Occipital lobe (tissue), 2 donors: Measurements from ENCODE around the gene ZC2HC1B. TPM values are rescaled to one million over a fixed set of nuclear protein-coding genes. Genes with fewer than 3 reads are reported as not detected.
"Not testable (repeated sequence)": the region's sequence is repeated elsewhere in the genome, so short reads cannot be mapped to it uniquely, and the experiment has no call there.

Experiments
- DNase-seq: peaks from one replicate; lab custom pipeline; 2025; lab: John Stamatoyannopoulos, UW
- total RNA-seq: library from RNA; depleted of rRNA; stranded (reverse); fragments of >200 nt; gene quantifications from one replicate; pipeline ENCODE4 v1.2.3, GENCODE V29; 2014

The ZC2HC1B gene
- total RNA-seq, 1 donor from 2014 or later, result 0.31 TPM

- DNase-seq, result not testable (repeated sequence)
Observed at GRCh38 chr6:143868808-143869207, 4.5 kb downstream of the ZC2HC1B start.

- DNase-seq, result not testable (repeated sequence)
Observed at GRCh38 chr6:143871202-143871730, 7.0 kb downstream of the ZC2HC1B start.

GRCh38 chr6:143872201-143872600 lies 7.9 kb downstream of the ZC2HC1B start:
- DNase-seq, result no peak

- not testable (repeated sequence) for DNase-seq
Observed at GRCh38 chr6:143873600-143873999, 9.3 kb downstream of the ZC2HC1B start.

DNA sequence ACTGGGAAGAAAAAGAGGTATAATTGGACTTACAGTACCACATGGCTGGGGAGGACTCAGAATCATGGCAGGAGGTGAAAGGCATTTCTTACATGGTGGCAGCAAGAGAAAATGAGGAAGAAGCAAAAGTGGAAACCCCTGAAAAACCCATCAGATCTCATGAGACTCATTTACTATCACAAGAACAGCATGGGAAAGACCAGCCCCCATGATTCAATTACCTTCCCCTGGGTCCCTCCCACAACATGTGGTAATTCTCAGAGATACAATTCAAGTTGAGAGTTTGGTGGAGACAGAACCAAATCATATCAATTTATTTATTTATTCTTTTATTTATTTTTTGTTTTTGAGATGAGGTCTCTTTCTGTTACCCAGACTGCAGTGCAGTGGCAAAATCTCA lies 10.2 kb downstream of the ZC2HC1B start:
- DNase-seq, result not testable (repeated sequence)

DNA sequence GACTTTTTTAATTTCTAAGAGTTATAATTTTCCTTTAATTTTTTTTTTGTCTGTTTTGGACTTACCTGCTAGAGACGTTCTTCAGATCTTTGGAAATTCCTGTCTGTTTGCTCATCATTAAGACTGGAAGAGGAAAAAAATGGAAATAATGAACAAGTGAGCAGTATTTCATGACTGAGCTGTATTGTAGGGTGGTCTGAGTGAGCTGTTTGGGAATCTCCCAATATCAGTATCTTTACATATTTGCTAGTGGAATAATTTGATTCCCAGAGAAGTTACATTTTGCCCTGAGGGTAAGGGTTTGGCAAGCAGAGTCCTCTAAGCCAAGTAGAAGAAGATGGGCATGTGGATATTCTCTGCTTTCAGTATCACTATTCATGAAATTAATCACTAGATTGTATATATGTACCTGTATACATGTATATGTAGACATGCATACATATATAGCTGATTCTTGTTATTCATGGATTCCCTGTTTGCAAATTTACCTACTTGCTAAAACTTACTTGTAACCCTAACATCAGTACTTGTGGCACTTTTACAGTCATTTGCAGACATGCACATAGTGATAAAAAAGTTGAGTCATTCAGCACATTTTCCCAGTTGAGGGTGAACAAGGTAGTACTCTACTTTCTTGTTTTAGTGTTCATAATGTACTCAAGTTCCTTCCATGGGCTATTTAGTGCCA lies 13.5 kb downstream of the ZC2HC1B start:
- DNase-seq, result no peak

DNA sequence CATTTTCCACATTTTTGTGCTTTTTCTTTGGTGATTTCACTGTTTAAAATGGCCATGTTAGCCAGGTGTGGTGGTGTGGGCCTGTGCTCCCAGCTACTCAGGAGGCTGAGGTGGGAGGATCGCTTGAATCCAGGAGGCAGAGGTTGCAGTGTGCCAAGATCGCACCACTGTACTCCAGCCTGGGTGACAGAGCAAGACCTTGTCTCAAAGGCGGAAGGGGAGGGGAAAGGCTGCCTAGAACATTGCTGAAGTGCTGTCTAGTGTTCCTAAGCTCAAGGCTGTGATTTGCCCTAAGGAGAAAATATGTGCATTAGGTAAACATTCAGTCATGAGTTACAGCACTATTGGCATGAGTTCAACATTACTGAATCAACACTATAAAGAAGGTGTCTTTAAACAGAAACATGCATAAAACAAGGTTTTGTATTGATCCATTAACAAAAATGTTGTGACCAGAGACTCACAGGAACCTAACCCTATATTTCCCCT lies 14.0 kb downstream of the ZC2HC1B start:
- DNase-seq, result no peak

DNA sequence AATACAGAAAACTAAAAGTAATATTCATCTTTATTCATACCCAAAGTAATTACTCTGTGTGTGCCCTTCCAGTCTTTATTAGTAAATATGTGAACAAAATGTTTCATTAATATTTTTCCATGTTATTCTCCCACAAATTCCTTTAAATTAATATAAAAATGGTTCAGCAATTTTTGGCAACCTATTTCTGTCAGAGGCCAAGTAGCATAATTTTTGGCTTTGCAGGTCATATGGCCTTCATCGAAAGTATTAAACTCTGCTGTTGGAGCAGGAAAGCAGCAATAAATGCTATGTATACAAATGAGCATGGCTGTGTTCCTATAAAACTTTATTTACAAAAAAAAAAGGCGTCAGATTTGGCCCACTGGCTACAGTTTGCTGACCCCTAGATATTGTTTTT lies 16.1 kb downstream of the ZC2HC1B start:
- DNase-seq, result no peak

- DNase-seq, result no peak
Observed at GRCh38 chr6:143882401-143882930, 18.2 kb downstream of the ZC2HC1B start.

DNA sequence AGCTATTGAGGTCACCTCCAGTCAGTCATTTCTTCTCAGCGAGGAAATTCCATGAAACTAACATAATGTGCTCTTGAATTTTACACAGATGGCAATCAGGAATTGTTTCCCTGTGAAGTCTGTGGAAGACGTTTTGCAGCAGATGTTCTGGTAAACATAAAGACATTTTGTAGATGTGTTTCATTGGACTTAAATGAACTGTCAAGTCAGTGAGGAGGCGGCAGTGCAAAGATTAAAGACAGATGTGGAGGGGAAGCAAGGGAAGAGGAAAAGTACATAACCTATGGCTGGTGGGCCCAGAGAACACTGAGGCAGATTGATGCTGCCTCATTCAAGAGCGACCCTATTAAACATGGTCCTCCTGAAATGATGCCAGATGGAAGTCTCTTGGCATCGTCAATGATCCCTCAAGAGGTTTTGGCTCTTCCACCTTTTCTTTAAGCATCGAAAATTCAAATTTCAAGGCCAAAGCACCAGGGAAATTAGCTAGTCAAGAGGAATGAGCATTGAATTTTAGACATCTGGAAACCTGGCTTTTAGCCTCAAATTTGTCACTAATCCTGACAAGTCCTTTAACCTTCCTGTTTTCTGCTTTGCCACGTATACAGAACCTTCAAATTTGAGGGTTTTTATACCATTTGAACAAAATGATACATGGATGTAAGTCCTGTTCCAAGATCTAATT lies 20.1 kb downstream of the ZC2HC1B start:
- no peak for DNase-seq

- no peak for DNase-seq
Observed at GRCh38 chr6:143885116-143885515, 20.8 kb downstream of the ZC2HC1B start.

DNA sequence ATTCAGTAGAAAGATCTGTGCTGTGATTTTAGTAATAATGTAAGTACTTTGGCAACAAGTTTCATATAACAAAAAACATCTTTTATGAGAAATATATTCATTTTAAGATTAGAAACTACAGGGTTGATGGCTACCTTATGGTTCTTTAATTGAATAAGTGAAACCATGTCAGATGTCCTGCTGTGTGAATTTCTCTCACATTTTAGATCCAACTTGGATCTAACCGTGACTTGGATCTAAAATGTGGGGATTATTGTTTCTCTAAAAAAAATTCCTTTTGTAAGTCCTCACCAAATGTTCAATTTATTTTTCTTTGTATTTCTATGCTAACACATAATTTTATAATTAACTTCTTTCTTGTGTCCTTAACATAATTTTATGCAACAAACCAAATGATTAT lies 30.4 kb downstream of the ZC2HC1B start:
- no peak for DNase-seq

- no peak for DNase-seq
Observed at GRCh38 chr6:143896126-143896860, 32.0 kb downstream of the ZC2HC1B start.

GRCh38 chr6:143900358-143900757 lies 36.1 kb downstream of the ZC2HC1B start:
- DNase-seq, result no peak

GRCh38 chr6:143901885-143902750 lies 37.8 kb downstream of the ZC2HC1B start:
- DNase-seq, result no peak

GRCh38 chr6:143902827-143903226 lies 38.6 kb downstream of the ZC2HC1B start:
- DNase-seq, result no peak

DNA sequence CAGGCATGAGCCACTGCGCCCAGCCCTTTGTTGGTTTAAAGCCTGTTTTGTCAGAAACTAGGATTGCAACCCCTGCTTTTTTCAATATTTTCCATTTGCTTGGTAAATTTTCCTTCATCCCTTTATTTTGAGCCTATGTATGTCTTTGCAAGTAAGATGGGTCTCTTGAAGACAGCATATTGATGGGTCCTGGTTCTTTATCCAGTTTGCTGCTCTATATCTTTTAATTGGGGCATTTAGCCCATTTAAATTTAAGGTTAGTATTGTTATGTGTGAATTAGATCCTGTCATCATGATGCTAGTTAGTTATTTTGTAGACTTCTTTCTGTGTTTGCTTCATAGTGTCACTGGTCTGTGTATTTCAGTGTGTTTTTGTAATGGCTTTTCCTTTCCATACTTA lies 46.8 kb downstream of the ZC2HC1B start:
- DNase-seq, result no peak

- no peak for DNase-seq
Observed at GRCh38 chr6:143912671-143913070, 48.4 kb downstream of the ZC2HC1B start.

- not testable (repeated sequence) for DNase-seq
Observed at GRCh38 chr6:143917026-143917425, 52.8 kb downstream of the ZC2HC1B start.

- DNase-seq, result no peak
Observed at GRCh38 chr6:143928853-143929252, 64.6 kb downstream of the ZC2HC1B start.

DNA sequence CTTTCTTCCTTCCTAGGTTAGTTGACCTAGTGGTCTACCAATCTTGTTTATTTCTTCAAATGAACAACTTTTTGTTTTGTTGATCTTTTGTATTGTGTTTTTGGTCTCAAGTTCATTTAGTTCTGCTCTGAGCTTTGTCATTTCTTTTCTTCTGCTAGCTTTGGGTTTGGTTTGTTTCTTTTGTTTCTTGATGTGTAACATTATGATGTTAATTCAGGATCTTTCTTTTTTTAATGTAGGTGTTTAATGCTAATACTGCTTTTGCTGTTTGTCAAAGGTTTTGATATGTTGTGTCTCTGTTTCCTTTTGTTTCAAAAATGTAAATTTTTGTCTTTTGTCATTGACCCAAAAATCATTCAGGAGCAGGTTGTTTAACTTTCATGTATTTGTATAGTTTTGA lies 65.7 kb downstream of the ZC2HC1B start:
- no peak for DNase-seq
